ENCODE data around the gene WDFY4.

GRCh38 chr10:48985621-48986158 is 301.0 kb downstream of the WDFY4 start:
- TF ChIP-seq XBP1 (CRISPR knock-in tag; IDR thresholded peaks at IDR 0.05) (no peak), ZNF512 (CRISPR knock-in tag; IDR thresholded peaks at IDR 0.05) (no peak), ZBTB49 (CRISPR knock-in tag; IDR thresholded peaks at IDR 0.05; ENCODE audit: borderline replicate concordance) (no peak), ZNF207 (IDR thresholded peaks at IDR 0.05; ENCODE audit: borderline replicate concordance) (no peak), POLR2A (IDR thresholded peaks at IDR 0.05; ENCODE audit: insufficient read depth in 1 of 2, low read depth in 2 of 2, low read length in 2 of 2) (no peak), CTCF (CRISPR knock-in tag; IDR thresholded peaks at IDR 0.05) (no peak), ZNF18 (CRISPR knock-in tag; IDR thresholded peaks at IDR 0.05; ENCODE audit: insufficient replicate concordance) (no peak)

Measured in HepG2 (cell line).